A549 (cell line): ENCODE measurements around the gene SLC10A2.

Source experiments
- BHLHE40 ChIP-seq: IDR thresholded peaks from 2 replicates; pipeline ENCODE4 v1.6.1; 2012; ENCODE audit warnings: low read depth, low read length, inconsistent platforms
- EP300 ChIP-seq, 2 experiments: fragments of >200 bp; sonication (Bioruptor Twin); formaldehyde crosslinking; IDR thresholded peaks; 2 replicates in 1 of 2; 3 replicates in 1 of 2; pipeline ENCODE4 v1.6.1; 2016 to 2017
- ESRRA ChIP-seq: fragments of 150-350 bp; IDR thresholded peaks from 2 replicates; pipeline ENCODE4 v1.6.1; 2014; ENCODE audit warnings: mild to moderate bottlenecking, low read length, borderline replicate concordance
- FOSB ChIP-seq: fragments of 250-450 bp; sonication (Bioruptor Pico); IDR thresholded peaks from 2 replicates; pipeline ENCODE4 v1.5.0; 2020; ENCODE audit warnings: mild to moderate bottlenecking, moderate library complexity
- FOXS1 ChIP-seq: fragments of 250-450 bp; sonication (Bioruptor Pico); IDR thresholded peaks from 2 replicates; pipeline ENCODE4 v1.5.0; 2020; ENCODE audit warnings: mild to moderate bottlenecking, moderate library complexity
- JUNB ChIP-seq: fragments of >200 bp; sonication (Bioruptor Twin); formaldehyde crosslinking; IDR thresholded peaks from 2 replicates; pipeline ENCODE4 v1.6.1; 2016
- MAZ ChIP-seq: fragments of 150-350 bp; IDR thresholded peaks from 2 replicates; pipeline ENCODE4 v1.6.1; 2014; ENCODE audit warnings: antibody characterized with exemption, low read depth, low read length, borderline replicate concordance
- NPAS2 ChIP-seq: fragments of 250-450 bp; sonication (Bioruptor Pico); IDR thresholded peaks from 2 replicates; pipeline ENCODE4 v1.8.0; 2022; ENCODE audit warnings: mild to moderate bottlenecking, moderate library complexity, borderline replicate concordance
- POLR2A ChIP-seq: IDR thresholded peaks from 2 replicates; pipeline ENCODE4 v1.6.1; 2012; ENCODE audit warnings: mild to moderate bottlenecking, low read length
- SREBF2 ChIP-seq: fragments of 450-650 bp; IDR thresholded peaks from 2 replicates; pipeline ENCODE4 v1.6.1; 2014; ENCODE audit warnings: mild to moderate bottlenecking, moderate library complexity
- TF ChIP-seq, protein P1 (sequence below): fragments of 250-450 bp; sonication (Bioruptor Pico); IDR thresholded peaks from 2 replicates; pipeline ENCODE4 v1.5.0; 2021; ENCODE audit warnings: mild to moderate bottlenecking, moderate library complexity, borderline replicate concordance
- TF ChIP-seq, protein P2 (sequence below): fragments of >200 bp; sonication (Bioruptor Twin); formaldehyde crosslinking; IDR thresholded peaks from 3 replicates; pipeline ENCODE4 v1.5.1; 2016
- TF ChIP-seq, protein P3 (sequence below): IDR thresholded peaks from 2 replicates; pipeline ENCODE4 v1.6.1; 2012

DNA sequence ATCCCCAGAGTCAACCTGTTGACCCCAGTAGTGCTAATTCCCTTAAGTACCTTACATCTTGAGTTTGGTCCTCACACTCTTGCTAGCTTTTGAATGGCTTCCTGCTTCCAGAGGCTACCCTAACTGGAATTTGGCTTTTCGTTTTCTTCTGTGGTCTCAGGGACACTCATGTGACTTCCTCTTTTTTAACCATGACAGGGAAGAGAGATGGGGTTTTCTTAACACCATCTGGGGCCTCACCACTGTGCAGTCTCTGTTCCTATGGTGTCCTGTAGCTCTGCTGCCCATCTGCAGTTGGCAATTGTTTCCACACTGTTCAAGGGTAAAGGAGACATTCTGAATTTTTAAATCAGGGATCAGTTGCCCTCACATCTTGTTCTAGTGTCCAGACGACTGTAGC, 66.7 kb downstream of the SLC10A2 start:
- TF ChIP-seq, protein P1, sequence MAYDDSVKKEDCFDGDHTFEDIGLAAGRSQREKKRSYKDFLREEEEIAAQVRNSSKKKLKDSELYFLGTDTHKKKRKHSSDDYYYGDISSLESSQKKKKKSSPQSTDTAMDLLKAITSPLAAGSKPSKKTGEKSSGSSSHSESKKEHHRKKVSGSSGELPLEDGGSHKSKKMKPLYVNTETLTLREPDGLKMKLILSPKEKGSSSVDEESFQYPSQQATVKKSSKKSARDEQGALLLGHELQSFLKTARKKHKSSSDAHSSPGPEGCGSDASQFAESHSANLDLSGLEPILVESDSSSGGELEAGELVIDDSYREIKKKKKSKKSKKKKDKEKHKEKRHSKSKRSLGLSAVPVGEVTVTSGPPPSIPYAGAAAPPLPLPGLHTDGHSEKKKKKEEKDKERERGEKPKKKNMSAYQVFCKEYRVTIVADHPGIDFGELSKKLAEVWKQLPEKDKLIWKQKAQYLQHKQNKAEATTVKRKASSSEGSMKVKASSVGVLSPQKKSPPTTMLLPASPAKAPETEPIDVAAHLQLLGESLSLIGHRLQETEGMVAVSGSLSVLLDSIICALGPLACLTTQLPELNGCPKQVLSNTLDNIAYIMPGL (CRISPR knock-in tag): no peak
- TF ChIP-seq, protein P2, sequence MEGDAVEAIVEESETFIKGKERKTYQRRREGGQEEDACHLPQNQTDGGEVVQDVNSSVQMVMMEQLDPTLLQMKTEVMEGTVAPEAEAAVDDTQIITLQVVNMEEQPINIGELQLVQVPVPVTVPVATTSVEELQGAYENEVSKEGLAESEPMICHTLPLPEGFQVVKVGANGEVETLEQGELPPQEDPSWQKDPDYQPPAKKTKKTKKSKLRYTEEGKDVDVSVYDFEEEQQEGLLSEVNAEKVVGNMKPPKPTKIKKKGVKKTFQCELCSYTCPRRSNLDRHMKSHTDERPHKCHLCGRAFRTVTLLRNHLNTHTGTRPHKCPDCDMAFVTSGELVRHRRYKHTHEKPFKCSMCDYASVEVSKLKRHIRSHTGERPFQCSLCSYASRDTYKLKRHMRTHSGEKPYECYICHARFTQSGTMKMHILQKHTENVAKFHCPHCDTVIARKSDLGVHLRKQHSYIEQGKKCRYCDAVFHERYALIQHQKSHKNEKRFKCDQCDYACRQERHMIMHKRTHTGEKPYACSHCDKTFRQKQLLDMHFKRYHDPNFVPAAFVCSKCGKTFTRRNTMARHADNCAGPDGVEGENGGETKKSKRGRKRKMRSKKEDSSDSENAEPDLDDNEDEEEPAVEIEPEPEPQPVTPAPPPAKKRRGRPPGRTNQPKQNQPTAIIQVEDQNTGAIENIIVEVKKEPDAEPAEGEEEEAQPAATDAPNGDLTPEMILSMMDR: no peak
- TF ChIP-seq POLR2A (no peak), FOSB (CRISPR knock-in tag) (no peak), SREBF2 (no peak), MAZ (no peak), NPAS2 (CRISPR knock-in tag) (no peak), ESRRA (no peak), JUNB (no peak), EP300 (IDR thresholded peaks at IDR 0.05) (no peak), FOXS1 (CRISPR knock-in tag) (no peak), BHLHE40 (no peak)
- TF ChIP-seq, protein P3, sequence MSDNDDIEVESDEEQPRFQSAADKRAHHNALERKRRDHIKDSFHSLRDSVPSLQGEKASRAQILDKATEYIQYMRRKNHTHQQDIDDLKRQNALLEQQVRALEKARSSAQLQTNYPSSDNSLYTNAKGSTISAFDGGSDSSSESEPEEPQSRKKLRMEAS: no peak
